HEK293 (cell line): ENCODE data around the gene FOXK2.

Source experiments
- CTCF ChIA-PET: fragments of 350-600 bp; formaldehyde crosslinking; extraction: SDS; loops from one replicate; lab custom pipeline; 2021; ENCODE audit warnings: antibody characterized with exemption; lab: Yijun Ruan, JAX
- POLR2A ChIA-PET: fragments of 300-600 bp; formaldehyde crosslinking; extraction: SDS; loops from one replicate; lab custom pipeline; 2020; ENCODE audit warnings: antibody characterized with exemption, inconsistent platforms; lab: Yijun Ruan, JAX
- H3K27ac ChIP-seq: fragments of 200-500 bp; sonication (Bioruptor generic); 2 replicates; pipeline ENCODE4 v1.5.1; 2014; ENCODE audit warnings: low read depth, low read length, control low read depth, inconsistent platforms; ENCODE audit errors: extremely low read depth
- H3K36me3 ChIP-seq, 2 experiments: fragments of 200-500 bp in 1 of 2; sonication (Bioruptor generic) in 1 of 2; 1 replicate in 1 of 2; 2 replicates in 1 of 2; pipeline ENCODE4 v1.5.1; 2014 to 2017; ENCODE audit warnings: inconsistent platforms in 2 of 2, low read length in 2 of 2; ENCODE audit not compliant: control insufficient read depth in 2 of 2, insufficient read depth in 1 of 2
- H3K4me1 ChIP-seq: fragments of 200-500 bp; sonication (Bioruptor generic); 2 replicates; pipeline ENCODE4 v1.5.1; 2014; ENCODE audit warnings: mild to moderate bottlenecking, low read length, inconsistent platforms; ENCODE audit not compliant: control insufficient read depth, insufficient read depth
- H3K4me3 ChIP-seq: 2 replicates; pipeline ENCODE4 v1.5.1; 2011; ENCODE audit warnings: low read depth, mild to moderate bottlenecking, control low read depth, low read length, moderate library complexity
- H3K9me3 ChIP-seq: fragments of 200-500 bp; sonication (Bioruptor generic); 2 replicates; pipeline ENCODE4 v1.5.1; 2014; ENCODE audit warnings: low read depth, low read length, inconsistent platforms; ENCODE audit not compliant: control insufficient read depth, insufficient read depth
- BCL11A ChIP-seq: fragments of 450-650 bp; formaldehyde crosslinking; IDR thresholded peaks from 2 replicates; pipeline ENCODE4 v1.5.1; 2016; ENCODE audit warnings: low read depth, missing biosample characterization, missing genetic modification characterization
- OSR2 ChIP-seq: fragments of 450-650 bp; formaldehyde crosslinking; IDR thresholded peaks from 2 replicates; pipeline ENCODE4 v1.5.1; 2016; ENCODE audit warnings: missing biosample characterization, missing genetic modification characterization
- PRDM1 ChIP-seq: fragments of 450-650 bp; formaldehyde crosslinking; IDR thresholded peaks from 2 replicates; pipeline ENCODE4; 2016; ENCODE audit warnings: missing biosample characterization, missing genetic modification characterization
- SCRT2 ChIP-seq: fragments of 450-650 bp; formaldehyde crosslinking; IDR thresholded peaks from 2 replicates; pipeline ENCODE4 v1.5.1; 2016; ENCODE audit warnings: missing biosample characterization, missing genetic modification characterization
- YY2 ChIP-seq: fragments of 450-650 bp; formaldehyde crosslinking; IDR thresholded peaks from 2 replicates; pipeline ENCODE4 v1.5.1; 2016; ENCODE audit warnings: missing biosample characterization, missing genetic modification characterization
- ZBTB17 ChIP-seq: fragments of 450-650 bp; formaldehyde crosslinking; IDR thresholded peaks from 2 replicates; pipeline ENCODE4 v1.5.1; 2016; ENCODE audit warnings: missing biosample characterization, missing genetic modification characterization
- ZFHX2 ChIP-seq: fragments of 450-650 bp; formaldehyde crosslinking; conservative IDR thresholded peaks from 2 replicates; pipeline ENCODE4 v1.5.1; 2016; ENCODE audit warnings: missing biosample characterization, missing genetic modification characterization
- ZNF10 ChIP-seq: fragments of 450-650 bp; formaldehyde crosslinking; IDR thresholded peaks from 2 replicates; pipeline ENCODE4 v1.5.1; 2017; ENCODE audit warnings: missing biosample characterization, missing genetic modification characterization
- ZNF121 ChIP-seq: fragments of 450-650 bp; formaldehyde crosslinking; IDR thresholded peaks from 2 replicates; pipeline ENCODE4 v1.5.1; 2016; ENCODE audit warnings: missing biosample characterization, missing genetic modification characterization
- ZNF140 ChIP-seq: fragments of 450-650 bp; formaldehyde crosslinking; IDR thresholded peaks from 2 replicates; pipeline ENCODE4 v1.5.1; 2016; ENCODE audit warnings: missing biosample characterization, missing genetic modification characterization
- ZNF292 ChIP-seq: fragments of 450-650 bp; formaldehyde crosslinking; IDR thresholded peaks from 2 replicates; pipeline ENCODE4 v1.5.1; 2016; ENCODE audit warnings: low read depth, missing biosample characterization, missing genetic modification characterization, borderline replicate concordance
- ZNF341 ChIP-seq: fragments of 450-650 bp; formaldehyde crosslinking; IDR thresholded peaks from 2 replicates; pipeline ENCODE4; 2016; ENCODE audit warnings: low read depth, missing biosample characterization, missing genetic modification characterization
- ZNF514 ChIP-seq: fragments of 450-650 bp; formaldehyde crosslinking; IDR thresholded peaks from 2 replicates; pipeline ENCODE4 v1.5.1; 2016; ENCODE audit warnings: missing biosample characterization, missing genetic modification characterization
- ZNF600 ChIP-seq: fragments of 450-650 bp; formaldehyde crosslinking; IDR thresholded peaks from 2 replicates; pipeline ENCODE4 v1.5.1; 2016; ENCODE audit warnings: missing biosample characterization, missing genetic modification characterization
- ZNF664 ChIP-seq: fragments of 450-650 bp; formaldehyde crosslinking; IDR thresholded peaks from 2 replicates; pipeline ENCODE4 v1.5.1; 2016; ENCODE audit warnings: missing biosample characterization, missing genetic modification characterization
- ZNF792 ChIP-seq: fragments of 450-650 bp; formaldehyde crosslinking; IDR thresholded peaks from 2 replicates; pipeline ENCODE4 v1.5.1; 2016; ENCODE audit warnings: missing biosample characterization, missing genetic modification characterization
- ZSCAN30 ChIP-seq: fragments of 450-650 bp; IDR thresholded peaks from 2 replicates; pipeline ENCODE4 v1.5.1; 2018; ENCODE audit warnings: missing biosample characterization, mild to moderate bottlenecking, missing genetic modification characterization, moderate library complexity
- TF ChIP-seq, protein P1 (sequence below): fragments of 450-650 bp; formaldehyde crosslinking; IDR thresholded peaks from 2 replicates; pipeline ENCODE4 v1.5.1; 2016; ENCODE audit warnings: missing biosample characterization, missing genetic modification characterization
- TF ChIP-seq, protein P2 (sequence below): fragments of 450-650 bp; formaldehyde crosslinking; IDR thresholded peaks from 2 replicates; pipeline ENCODE4 v1.5.1; 2016; ENCODE audit warnings: missing biosample characterization, missing genetic modification characterization
- TF ChIP-seq, protein P3 (sequence below): fragments of 450-650 bp; formaldehyde crosslinking; IDR thresholded peaks from 2 replicates; pipeline ENCODE4 v1.5.1; 2016; ENCODE audit warnings: missing biosample characterization, missing genetic modification characterization, borderline replicate concordance

Gene FOXK2

DNA sequence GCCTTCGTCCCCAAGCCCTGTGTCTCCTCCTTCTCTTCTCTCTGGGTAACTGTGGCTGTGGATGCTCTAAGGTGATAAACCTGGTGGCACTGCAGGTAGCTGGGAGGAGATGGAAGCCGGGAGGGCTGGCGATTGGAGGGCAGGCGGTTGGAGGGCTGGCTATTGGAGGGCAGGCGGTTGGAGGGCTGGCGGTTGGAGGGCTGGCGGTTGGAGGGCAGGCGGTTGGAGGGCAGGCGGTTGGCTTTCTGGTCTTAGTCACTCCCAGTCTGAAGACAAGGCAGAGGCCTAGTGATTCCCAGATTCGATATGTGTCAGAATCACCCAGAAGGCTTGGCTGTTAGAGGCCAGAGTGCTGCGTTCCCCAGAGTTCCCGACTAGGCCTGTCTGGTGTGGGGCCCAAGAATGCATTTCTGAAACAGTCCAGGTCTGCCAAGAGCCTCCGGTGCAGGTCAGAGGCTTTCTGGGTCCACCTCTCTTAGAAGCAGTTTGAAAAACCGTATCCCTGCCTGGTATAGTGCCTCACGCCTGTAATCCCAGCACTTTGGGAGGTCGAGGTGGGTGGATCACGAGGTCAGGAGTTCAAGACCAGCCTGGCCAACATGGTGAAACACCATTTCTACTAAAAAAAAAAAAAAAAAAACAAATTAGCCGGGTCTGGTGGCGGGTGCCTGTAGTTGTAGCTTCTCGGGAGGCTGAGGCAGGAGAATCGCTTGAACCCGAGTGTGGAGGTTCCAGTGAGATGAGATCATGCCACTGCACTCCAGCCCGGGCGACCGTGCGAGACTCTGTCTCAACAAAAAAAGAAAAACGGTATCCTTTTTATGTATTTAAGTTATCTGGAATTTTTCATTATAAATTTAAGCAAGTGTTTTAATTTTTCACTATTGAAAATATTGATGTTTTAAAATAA, 69.0 kb downstream of the FOXK2 start:
- POLR2A ChIA-PET: interaction anchor here (0.7 kb wide), 1 partner anchor 131 kb away, joined by 3 read pairs; no protein-coding TSS in a partner anchor
- Histone ChIP-seq H3K36me3 (peaks cover 45 to 79% of the 10 kb centered on the region in 2 experiments), H3K4me3 (no peak overlapping the region)

DNA sequence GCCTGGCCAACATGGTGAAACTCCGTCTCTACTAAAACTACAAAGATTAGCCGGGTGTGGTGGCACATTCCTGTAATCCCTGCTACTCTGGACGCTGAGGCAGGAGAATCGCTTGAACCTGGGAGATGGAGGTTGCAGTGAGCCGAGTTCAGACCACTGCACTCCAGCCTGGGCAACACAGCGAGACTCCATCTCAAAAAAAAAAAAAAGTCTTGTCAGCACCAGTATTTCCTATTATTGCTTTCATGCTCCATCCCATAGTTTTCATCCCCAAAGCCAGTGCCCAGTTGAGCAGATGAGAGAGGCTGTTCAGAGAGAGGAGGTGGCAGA, 70.3 kb downstream of the FOXK2 start:
- Histone ChIP-seq H3K27ac (no peak overlapping the region), H3K36me3 (peaks cover 42 to 77% of the 10 kb centered on the region in 2 experiments), H3K4me1 (peaks cover 4% of the 10 kb centered on the region), H3K4me3 (no peak overlapping the region), H3K9me3 (no peaks in the 10 kb centered on the region)
- CTCF ChIA-PET: no interaction called here
- TF ChIP-seq PRDM1 (no peak), ZNF600 (tag by site-specific recombination) (peak; percentile 76), ZSCAN30 (tag by site-specific recombination) (no peak), ZNF121 (tag by site-specific recombination) (peak; percentile 73; the same call in 1 of the 2 replicates), ZBTB17 (tag by site-specific recombination) (peak; percentile 24; the same call in 1 of the 2 replicates), ZFHX2 (tag by site-specific recombination) (0 out of 2 replicates have a peak, but pooled peaks have one; percentile 1)
- POLR2A ChIA-PET: no interaction called here

More for the DNA sequence above, 69.0 kb downstream of the FOXK2 start:
- H3K9me3 ChIP-seq: no peaks in the 10 kb centered on the region
- H3K4me1 ChIP-seq: peaks cover 2% of the 10 kb centered on the region
- CTCF ChIA-PET: interaction anchor here (1.1 to 1.2 kb wide), 2 partner anchors 35 to 237 kb away, joined by 3 to 4 read pairs; no protein-coding TSS in a partner anchor
- no peak overlapping the region for H3K27ac ChIP-seq
- TF ChIP-seq ZNF10 (tag by site-specific recombination) (no peak), BCL11A (tag by site-specific recombination) (no peak), SCRT2 (tag by site-specific recombination) (peak; percentile 63; the same call in 1 of the 2 replicates), ZNF514 (tag by site-specific recombination) (no peak), ZNF600 (tag by site-specific recombination) (0 out of 2 replicates have a peak, but pooled peaks have one; percentile 14)

DNA sequence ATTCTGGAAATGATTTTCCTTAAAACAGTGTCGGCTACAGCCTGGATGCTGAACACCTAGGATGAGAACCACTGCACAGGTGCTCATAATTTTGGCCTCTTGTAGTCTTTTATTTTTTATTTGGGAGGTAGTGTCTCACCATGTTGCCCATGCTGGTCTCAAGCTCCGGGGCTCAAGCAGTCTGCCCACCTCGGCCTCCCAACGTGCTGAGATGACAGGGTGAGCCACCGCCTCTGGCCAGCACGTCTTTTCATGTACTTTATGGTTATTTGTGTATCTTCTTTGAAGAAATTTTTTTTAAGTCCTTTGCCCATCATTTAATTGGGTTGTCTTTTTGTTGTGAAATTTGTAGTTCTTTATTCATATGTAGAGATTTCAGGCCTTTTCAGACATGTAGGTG, 70.7 kb downstream of the FOXK2 start:
- Histone ChIP-seq H3K9me3 (no peaks in the 10 kb centered on the region), H3K36me3 (peaks cover 40 to 77% of the 10 kb centered on the region in 2 experiments), H3K4me1 (peaks cover 4% of the 10 kb centered on the region), H3K27ac (no peak overlapping the region), H3K4me3 (no peak overlapping the region)
- CTCF ChIA-PET: no interaction called here
- POLR2A ChIA-PET: no interaction called here
- TF ChIP-seq, protein P1, sequence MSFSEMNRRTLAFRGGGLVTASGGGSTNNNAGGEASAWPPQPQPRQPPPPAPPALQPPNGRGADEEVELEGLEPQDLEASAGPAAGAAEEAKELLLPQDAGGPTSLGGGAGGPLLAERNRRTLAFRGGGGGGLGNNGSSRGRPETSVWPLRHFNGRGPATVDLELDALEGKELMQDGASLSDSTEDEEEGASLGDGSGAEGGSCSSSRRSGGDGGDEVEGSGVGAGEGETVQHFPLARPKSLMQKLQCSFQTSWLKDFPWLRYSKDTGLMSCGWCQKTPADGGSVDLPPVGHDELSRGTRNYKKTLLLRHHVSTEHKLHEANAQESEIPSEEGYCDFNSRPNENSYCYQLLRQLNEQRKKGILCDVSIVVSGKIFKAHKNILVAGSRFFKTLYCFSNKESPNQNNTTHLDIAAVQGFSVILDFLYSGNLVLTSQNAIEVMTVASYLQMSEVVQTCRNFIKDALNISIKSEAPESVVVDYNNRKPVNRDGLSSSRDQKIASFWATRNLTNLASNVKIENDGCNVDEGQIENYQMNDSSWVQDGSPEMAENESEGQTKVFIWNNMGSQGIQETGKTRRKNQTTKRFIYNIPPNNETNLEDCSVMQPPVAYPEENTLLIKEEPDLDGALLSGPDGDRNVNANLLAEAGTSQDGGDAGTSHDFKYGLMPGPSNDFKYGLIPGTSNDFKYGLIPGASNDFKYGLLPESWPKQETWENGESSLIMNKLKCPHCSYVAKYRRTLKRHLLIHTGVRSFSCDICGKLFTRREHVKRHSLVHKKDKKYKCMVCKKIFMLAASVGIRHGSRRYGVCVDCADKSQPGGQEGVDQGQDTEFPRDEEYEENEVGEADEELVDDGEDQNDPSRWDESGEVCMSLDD (tag by site-specific recombination): no peak
- TF ChIP-seq OSR2 (tag by site-specific recombination) (no peak), ZNF792 (tag by site-specific recombination) (no peak), ZNF514 (tag by site-specific recombination) (no peak), ZNF664 (tag by site-specific recombination) (no peak), ZNF341 (tag by site-specific recombination) (no peak), ZNF140 (no peak), YY2 (tag by site-specific recombination) (no peak), ZBTB17 (tag by site-specific recombination) (no peak), ZNF292 (tag by site-specific recombination) (no peak)
- TF ChIP-seq, protein P2, sequence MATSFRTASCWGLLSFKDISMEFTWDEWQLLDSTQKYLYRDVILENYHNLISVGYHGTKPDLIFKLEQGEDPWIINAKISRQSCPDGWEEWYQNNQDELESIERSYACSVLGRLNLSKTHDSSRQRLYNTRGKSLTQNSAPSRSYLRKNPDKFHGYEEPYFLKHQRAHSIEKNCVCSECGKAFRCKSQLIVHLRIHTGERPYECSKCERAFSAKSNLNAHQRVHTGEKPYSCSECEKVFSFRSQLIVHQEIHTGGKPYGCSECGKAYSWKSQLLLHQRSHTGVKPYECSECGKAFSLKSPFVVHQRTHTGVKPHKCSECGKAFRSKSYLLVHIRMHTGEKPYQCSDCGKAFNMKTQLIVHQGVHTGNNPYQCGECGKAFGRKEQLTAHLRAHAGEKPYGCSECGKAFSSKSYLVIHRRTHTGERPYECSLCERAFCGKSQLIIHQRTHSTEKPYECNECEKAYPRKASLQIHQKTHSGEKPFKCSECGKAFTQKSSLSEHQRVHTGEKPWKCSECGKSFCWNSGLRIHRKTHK: no peak
- TF ChIP-seq, protein P3, sequence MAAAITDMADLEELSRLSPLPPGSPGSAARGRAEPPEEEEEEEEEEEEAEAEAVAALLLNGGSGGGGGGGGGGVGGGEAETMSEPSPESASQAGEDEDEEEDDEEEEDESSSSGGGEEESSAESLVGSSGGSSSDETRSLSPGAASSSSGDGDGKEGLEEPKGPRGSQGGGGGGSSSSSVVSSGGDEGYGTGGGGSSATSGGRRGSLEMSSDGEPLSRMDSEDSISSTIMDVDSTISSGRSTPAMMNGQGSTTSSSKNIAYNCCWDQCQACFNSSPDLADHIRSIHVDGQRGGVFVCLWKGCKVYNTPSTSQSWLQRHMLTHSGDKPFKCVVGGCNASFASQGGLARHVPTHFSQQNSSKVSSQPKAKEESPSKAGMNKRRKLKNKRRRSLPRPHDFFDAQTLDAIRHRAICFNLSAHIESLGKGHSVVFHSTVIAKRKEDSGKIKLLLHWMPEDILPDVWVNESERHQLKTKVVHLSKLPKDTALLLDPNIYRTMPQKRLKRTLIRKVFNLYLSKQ (tag by site-specific recombination): no peak
